ENCODE data around the gene SMAD4.
"Not testable (repeated sequence)": the region's sequence is repeated elsewhere in the genome, so short reads cannot be mapped to it uniquely, and the experiment has no call there.

SMAD4 gene

GRCh38 chr18:51107598-51108305, 77.7 kb downstream of the SMAD4 start:
- no peak for DNase-seq
- no peak overlapping the region for H3K27ac ChIP-seq (ENCODE audit: insufficient read depth, low read length, poor library complexity, severe bottlenecking)
- no peaks in the 10 kb centered on the region for H3K36me3 ChIP-seq (ENCODE audit: control insufficient read depth, insufficient read depth, low read length)
- peaks cover 7% of the 10 kb centered on the region for H3K4me1 ChIP-seq (ENCODE audit: control insufficient read depth, insufficient read depth, low read length, poor library complexity, severe bottlenecking)
- H3K9me3 ChIP-seq (ENCODE audit: control insufficient read depth, low read length), result no peaks in the 10 kb centered on the region
- H3K4me3 ChIP-seq (ENCODE audit: insufficient read depth, low read depth, low read length, poor library complexity, severe bottlenecking), result no peak overlapping the region
- H3K27me3 ChIP-seq (replicated peaks; ENCODE audit: control insufficient read depth, insufficient read depth, low read length, poor library complexity, severe bottlenecking), result no peaks in the 10 kb centered on the region

- Histone ChIP-seq H3K27me3 (replicated peaks; ENCODE audit: control insufficient read depth, insufficient read depth, low read length, poor library complexity, severe bottlenecking) (no peaks in the 10 kb centered on the region), H3K27ac (ENCODE audit: insufficient read depth, low read length, poor library complexity, severe bottlenecking) (no peak overlapping the region), H3K4me3 (ENCODE audit: insufficient read depth, low read depth, low read length, poor library complexity, severe bottlenecking) (no peak overlapping the region), H3K4me1 (ENCODE audit: control insufficient read depth, insufficient read depth, low read length, poor library complexity, severe bottlenecking) (peaks cover 7% of the 10 kb centered on the region), H3K36me3 (ENCODE audit: control insufficient read depth, insufficient read depth, low read length) (no peaks in the 10 kb centered on the region), H3K9me3 (ENCODE audit: control insufficient read depth, low read length) (no peaks in the 10 kb centered on the region)
- DNase-seq, result no peak
Measured at GRCh38 chr18:51108330-51108729, 78.3 kb downstream of the SMAD4 start.

GRCh38 chr18:51110073-51110797, 80.2 kb downstream of the SMAD4 start:
- Histone ChIP-seq H3K9me3 (ENCODE audit: control insufficient read depth, low read length) (no peaks in the 10 kb centered on the region), H3K4me3 (ENCODE audit: insufficient read depth, low read depth, low read length, poor library complexity, severe bottlenecking) (no peak overlapping the region), H3K36me3 (ENCODE audit: control insufficient read depth, insufficient read depth, low read length) (no peaks in the 10 kb centered on the region), H3K27ac (ENCODE audit: insufficient read depth, low read length, poor library complexity, severe bottlenecking) (no peak overlapping the region), H3K4me1 (ENCODE audit: control insufficient read depth, insufficient read depth, low read length, poor library complexity, severe bottlenecking) (peaks cover 7% of the 10 kb centered on the region), H3K27me3 (replicated peaks; ENCODE audit: control insufficient read depth, insufficient read depth, low read length, poor library complexity, severe bottlenecking) (no peaks in the 10 kb centered on the region)
- DNase-seq, result peak; percentile 18 to 46 (median 32)

GRCh38 chr18:51111633-51112355, 81.8 kb downstream of the SMAD4 start:
- not testable (repeated sequence) for H3K4me1 ChIP-seq (ENCODE audit: control insufficient read depth, insufficient read depth, low read length, poor library complexity, severe bottlenecking)

GRCh38 chr18:51116996-51117395, 87.0 kb downstream of the SMAD4 start:
- not testable (repeated sequence) for H3K4me1 ChIP-seq (ENCODE audit: control insufficient read depth, insufficient read depth, low read length, poor library complexity, severe bottlenecking); DNase-seq; H3K27me3 ChIP-seq (replicated peaks; ENCODE audit: control insufficient read depth, insufficient read depth, low read length, poor library complexity, severe bottlenecking); H3K9me3 ChIP-seq (ENCODE audit: control insufficient read depth, low read length); H3K36me3 ChIP-seq (ENCODE audit: control insufficient read depth, insufficient read depth, low read length); H3K4me3 ChIP-seq (ENCODE audit: insufficient read depth, low read depth, low read length, poor library complexity, severe bottlenecking); H3K27ac ChIP-seq (ENCODE audit: insufficient read depth, low read length, poor library complexity, severe bottlenecking)

More at GRCh38 chr18:51111633-51112355, 81.8 kb downstream of the SMAD4 start:
- not testable (repeated sequence) for H3K9me3 ChIP-seq (ENCODE audit: control insufficient read depth, low read length); H3K4me3 ChIP-seq (ENCODE audit: insufficient read depth, low read depth, low read length, poor library complexity, severe bottlenecking); DNase-seq; H3K36me3 ChIP-seq (ENCODE audit: control insufficient read depth, insufficient read depth, low read length); H3K27ac ChIP-seq (ENCODE audit: insufficient read depth, low read length, poor library complexity, severe bottlenecking); H3K27me3 ChIP-seq (replicated peaks; ENCODE audit: control insufficient read depth, insufficient read depth, low read length, poor library complexity, severe bottlenecking)

- H3K27ac ChIP-seq (ENCODE audit: insufficient read depth, low read length, poor library complexity, severe bottlenecking); H3K4me1 ChIP-seq (ENCODE audit: control insufficient read depth, insufficient read depth, low read length, poor library complexity, severe bottlenecking); DNase-seq; H3K4me3 ChIP-seq (ENCODE audit: insufficient read depth, low read depth, low read length, poor library complexity, severe bottlenecking); H3K36me3 ChIP-seq (ENCODE audit: control insufficient read depth, insufficient read depth, low read length); H3K27me3 ChIP-seq (replicated peaks; ENCODE audit: control insufficient read depth, insufficient read depth, low read length, poor library complexity, severe bottlenecking); H3K9me3 ChIP-seq (ENCODE audit: control insufficient read depth, low read length): not testable (repeated sequence)
Measured at GRCh38 chr18:51119561-51119960, 89.5 kb downstream of the SMAD4 start.

- not testable (repeated sequence) for H3K27me3 ChIP-seq (replicated peaks; ENCODE audit: control insufficient read depth, insufficient read depth, low read length, poor library complexity, severe bottlenecking); H3K9me3 ChIP-seq (ENCODE audit: control insufficient read depth, low read length); H3K4me3 ChIP-seq (ENCODE audit: insufficient read depth, low read depth, low read length, poor library complexity, severe bottlenecking); H3K36me3 ChIP-seq (ENCODE audit: control insufficient read depth, insufficient read depth, low read length); DNase-seq; H3K4me1 ChIP-seq (ENCODE audit: control insufficient read depth, insufficient read depth, low read length, poor library complexity, severe bottlenecking); H3K27ac ChIP-seq (ENCODE audit: insufficient read depth, low read length, poor library complexity, severe bottlenecking)
Measured at GRCh38 chr18:51119976-51120375, 90.0 kb downstream of the SMAD4 start.

GRCh38 chr18:51120809-51121596, 91.0 kb downstream of the SMAD4 start:
- Histone ChIP-seq H3K27me3 (replicated peaks; ENCODE audit: control insufficient read depth, insufficient read depth, low read length, poor library complexity, severe bottlenecking) (no peaks in the 10 kb centered on the region), H3K4me3 (ENCODE audit: insufficient read depth, low read depth, low read length, poor library complexity, severe bottlenecking) (no peak overlapping the region), H3K4me1 (ENCODE audit: control insufficient read depth, insufficient read depth, low read length, poor library complexity, severe bottlenecking) (no peaks in the 10 kb centered on the region), H3K9me3 (ENCODE audit: control insufficient read depth, low read length) (no peaks in the 10 kb centered on the region), H3K27ac (ENCODE audit: insufficient read depth, low read length, poor library complexity, severe bottlenecking) (no peak overlapping the region), H3K36me3 (ENCODE audit: control insufficient read depth, insufficient read depth, low read length) (no peaks in the 10 kb centered on the region)
- DNase-seq, result no peak

- H3K9me3 ChIP-seq (ENCODE audit: control insufficient read depth, low read length), result no peaks in the 10 kb centered on the region
- H3K36me3 ChIP-seq (ENCODE audit: control insufficient read depth, insufficient read depth, low read length), result no peaks in the 10 kb centered on the region
- H3K27ac ChIP-seq (ENCODE audit: insufficient read depth, low read length, poor library complexity, severe bottlenecking), result no peak overlapping the region
- no peak for DNase-seq
- no peak overlapping the region for H3K4me3 ChIP-seq (ENCODE audit: insufficient read depth, low read depth, low read length, poor library complexity, severe bottlenecking)
- no peaks in the 10 kb centered on the region for H3K27me3 ChIP-seq (replicated peaks; ENCODE audit: control insufficient read depth, insufficient read depth, low read length, poor library complexity, severe bottlenecking)
- H3K4me1 ChIP-seq (ENCODE audit: control insufficient read depth, insufficient read depth, low read length, poor library complexity, severe bottlenecking), result no peaks in the 10 kb centered on the region
Measured at GRCh38 chr18:51121597-51121857, 91.5 kb downstream of the SMAD4 start.

Data from effector memory CD4-positive, alpha-beta T cell (primary cell).